Endothelial cell of umbilical vein (primary cell): ENCODE results near the gene TNRC6A. TPM values are rescaled to one million over a fixed set of nuclear protein-coding genes. Genes with fewer than 3 reads are reported as not detected.

Experiments used
- BruUV-seq: library from RNA; stranded (reverse); fragments of 400-500 nt; replicated peaks from 2 replicates; lab custom pipeline; 2021; lab: Mats Ljungman, UMichigan
- CTCF ChIA-PET: fragments of 300-600, 350-600 bp; sonication (Branson Sonifier 250); formaldehyde crosslinking; loops from one replicate; lab custom pipeline; 2021; ENCODE audit warnings: antibody characterized with exemption, inconsistent platforms; lab: Charles Lee
- POLR2A ChIA-PET: fragments of 300-600, 350-600 bp; sonication (Branson Sonifier 250); formaldehyde crosslinking; loops from one replicate; lab custom pipeline; 2021; ENCODE audit warnings: antibody characterized with exemption, inconsistent platforms; lab: Charles Lee
- DNase-seq: peaks from one replicate; pipeline ENCODE4 v3.0.0-alpha.2; 2011; ENCODE audit warnings: low read depth, low spot score
- FAIRE-seq: peaks from 2 replicates; lab custom pipeline; 2011; peaks lifted over from hg19 to GRCh38; lab: Jason Lieb, UNC
- H2AFZ ChIP-seq: 2 replicates; pipeline ENCODE4 v1.6.0; 2012; ENCODE audit warnings: low read depth, low read length, control low read depth, inconsistent platforms
- H3K27ac ChIP-seq: 2 replicates; pipeline ENCODE4 v1.5.1; 2011; ENCODE audit warnings: low read depth, mild to moderate bottlenecking, control low read depth, low read length, moderate library complexity; ENCODE audit not compliant: insufficient read depth
- H3K27me3 ChIP-seq, 2 experiments: 2 replicates each; pipeline versions ENCODE4 v1.6.0 to v1.6.1; 2011; ENCODE audit warnings: low read length in 2 of 2, mixed read lengths in 1 of 2; ENCODE audit not compliant: control insufficient read depth in 2 of 2, insufficient read depth in 2 of 2
- H3K36me3 ChIP-seq, 2 experiments: 2 replicates in 1 of 2; 3 replicates in 1 of 2; pipeline ENCODE4 v1.5.1; 2011; ENCODE audit warnings: low read length in 2 of 2, mild to moderate bottlenecking in 1 of 2, moderate library complexity in 1 of 2; ENCODE audit not compliant: control insufficient read depth in 2 of 2, insufficient read depth in 2 of 2; ENCODE audit errors: extremely low read depth in 1 of 2
- H3K4me1 ChIP-seq: 3 replicates; pipeline ENCODE4 v1.5.1; 2011; ENCODE audit warnings: mild to moderate bottlenecking, low read length; ENCODE audit not compliant: control insufficient read depth, insufficient read depth; ENCODE audit errors: extremely low read depth
- H3K4me2 ChIP-seq: 2 replicates; pipeline ENCODE4 v1.6.1; 2011; ENCODE audit warnings: low read length, control low read depth, mixed read lengths; ENCODE audit not compliant: insufficient read depth
- H3K4me3 ChIP-seq, 3 experiments: fragments of 200-600 bp in 1 of 3; sonication (generic), shearing (Covaris generic) in 1 of 3; replicated peaks in 1 of 3; 2 replicates each; pipeline ENCODE4 v1.5.1; 2011 to 2016; ENCODE audit warnings: control low read depth in 3 of 3, low read length in 3 of 3, mild to moderate bottlenecking in 2 of 3, inconsistent platforms in 1 of 3, low read depth in 1 of 3, moderate library complexity in 1 of 3; ENCODE audit not compliant: insufficient read depth in 1 of 3
- H3K79me2 ChIP-seq: 2 replicates; pipeline ENCODE4 v1.6.0; 2012; ENCODE audit warnings: low read length, inconsistent platforms; ENCODE audit not compliant: control insufficient read depth, insufficient read depth
- H3K9ac ChIP-seq: replicated peaks from 2 replicates; pipeline ENCODE3; 2011; ENCODE audit warnings: low read length, control low read depth; ENCODE audit not compliant: insufficient read depth; ENCODE audit errors: extremely low read depth
- H3K9me1 ChIP-seq: replicated peaks from 3 replicates; pipeline ENCODE4 v1.6.0; 2011; ENCODE audit warnings: mild to moderate bottlenecking, low read length; ENCODE audit not compliant: control insufficient read depth, insufficient read depth; ENCODE audit errors: extremely low read depth
- H3K9me3 ChIP-seq: replicated peaks from 2 replicates; pipeline ENCODE4 v1.5.1; 2012; ENCODE audit warnings: low read length, inconsistent platforms; ENCODE audit not compliant: control insufficient read depth, insufficient read depth
- H4K20me1 ChIP-seq: replicated peaks from 2 replicates; pipeline ENCODE3; 2011; ENCODE audit warnings: mild to moderate bottlenecking, low read length; ENCODE audit not compliant: control insufficient read depth, insufficient read depth; ENCODE audit errors: extremely low read depth
- CTCF ChIP-seq, 2 donors: IDR thresholded peaks; 1 replicate in 1 of 2; 2 replicates in 1 of 2; pipeline ENCODE4 v1.5.1; 2011; ENCODE audit warnings: low read length in 2 of 2, mild to moderate bottlenecking in 2 of 2, moderate library complexity in 2 of 2, control low read depth in 1 of 2, inconsistent platforms in 1 of 2, low read depth in 1 of 2; ENCODE audit not compliant: insufficient read depth in 1 of 2; ENCODE audit errors: extremely low read depth in 1 of 2
- JUN ChIP-seq: IDR thresholded peaks from 2 replicates; pipeline ENCODE4 v1.6.1; 2011; ENCODE audit warnings: borderline replicate concordance, low read depth; ENCODE audit not compliant: insufficient read length, insufficient read depth
- MAX ChIP-seq: IDR thresholded peaks from 2 replicates; pipeline ENCODE4 v1.6.1; 2011; ENCODE audit not compliant: insufficient read depth, insufficient read length
- MYC ChIP-seq: IDR thresholded peaks from one replicate; pipeline ENCODE4 v1.6.1; 2011; ENCODE audit warnings: mild to moderate bottlenecking, low read depth, low read length
- POLR2A ChIP-seq: IDR thresholded peaks from 2 replicates; pipeline ENCODE4 v1.6.1; 2012; ENCODE audit warnings: low read depth, mild to moderate bottlenecking, control low read depth, low read length
- POLR2AphosphoS5 ChIP-seq: IDR thresholded peaks from 2 replicates; pipeline ENCODE4 v1.6.1; 2012; ENCODE audit warnings: low read depth, mild to moderate bottlenecking, control low read depth, low read length, moderate library complexity; ENCODE audit not compliant: insufficient read depth
- dilution Hi-C: fragments of 300-500 bp; cut with MboI; formaldehyde crosslinking; loops from one replicate; pipeline ENCODE4 v1.15.0; 2019; ENCODE audit warnings: low sequenced_read_pairs; ENCODE audit not compliant: extremely low pct_ligation_motif_present
- intact Hi-C: fragments of 100-400 bp; cut with micrococcal nuclease; formaldehyde crosslinking; loops from one replicate; pipeline ENCODE4 v1.10.0; 2022
- polyA plus RNA-seq, 4 experiments: library from polyadenylated mRNA; depleted of rRNA in 3 of 4; stranded (reverse) in 3 of 4; unstranded in 1 of 4; fragments of >200 nt; gene quantifications; 2 replicates each; pipeline versions ENCODE4 v1.2.1 to v1.2.3, GENCODE V29; 2011 to 2012; ENCODE audit warnings: missing spikeins in 1 of 4
- total RNA-seq: library from RNA; stranded (reverse); gene quantifications from 2 replicates; pipeline ENCODE4 v1.2.3, GENCODE V29; 2021

Gene TNRC6A
- total and polyA plus RNA-seq, 2 donors (not counting 3 experiments of a cell fraction or from before 2014, with no cell fraction given): 39.3 to 74.5 TPM

GRCh38 chr16:24841291-24841690 lies 111.8 kb downstream of the TNRC6A start:
- CTCF ChIA-PET: no interaction called here
- intact Hi-C loops (no loop called here), dilution Hi-C loops (no loop called here)
- H3K4me1 ChIP-seq: peaks cover 14% of the 10 kb centered on the region
- BruUV-seq: no TSS peak
- H3K4me2 ChIP-seq: no peak overlapping the region
- no peak overlapping the region for H2AFZ ChIP-seq
- FAIRE-seq (no peak), DNase-seq (no peak)
- H3K4me3 ChIP-seq: no peak overlapping the region
- H3K27ac ChIP-seq: no peak overlapping the region
- no peak for TF ChIP-seq CTCF (IDR thresholded peaks at IDR 0.05; ENCODE audit: extremely low read depth in 1 of 2, insufficient read depth in 1 of 2, low read depth in 1 of 2, low read length in 2 of 2)
- no peak for TF ChIP-seq MYC
- TF ChIP-seq JUN: no peak
- no peak for TF ChIP-seq POLR2A
- no peak for TF ChIP-seq POLR2AphosphoS5
- no peak for TF ChIP-seq MAX
- no peak overlapping the region for H3K9ac ChIP-seq
- H3K36me3 ChIP-seq: no peaks in the 10 kb centered on the region
- H3K9me3 ChIP-seq: no peaks in the 10 kb centered on the region
- no peaks in the 10 kb centered on the region for H3K27me3 ChIP-seq
- POLR2A ChIA-PET: no interaction called here
- H3K79me2 ChIP-seq: no peaks in the 10 kb centered on the region
- H3K9me1 ChIP-seq: no peaks in the 10 kb centered on the region
- no peaks in the 10 kb centered on the region for H4K20me1 ChIP-seq
